Measurements from ENCODE around the gene ZCCHC24. TPM values are rescaled to one million over a fixed set of nuclear protein-coding genes. Genes with fewer than 3 reads are reported as not detected.

Gene ZCCHC24
- total and polyA plus RNA-seq, 11 donors: 18.7 to 122 (median 49.6) TPM

- TF ChIP-seq POLR2A (IDR thresholded peaks at IDR 0.05): no peak
- TF ChIP-seq CTCF (IDR thresholded peaks at IDR 0.05): no peak
- Histone ChIP-seq H3K9me3 (no peaks in the 10 kb centered on the region), H3K4me3 (no peak overlapping the region), H3K4me1 (peaks cover 0 to 88% (median 66%) of the 10 kb centered on the region in 12 donors), H3K27me3 (no peaks in the 10 kb centered on the region), H3K36me3 (peaks cover 0 to 5% (median 0%) of the 10 kb centered on the region in 9 donors), H3K27ac (peak overlapping the region in 5 of 12 donors; percentile 15 to 97 (median 47))
- WGBS, 4 donors: 58 to 78% (median 73%) methylated on average over 5 to 13 of the region's 13 CpGs
- DNase-seq (peak in 4 of 5 donors; percentile 17 to 53 (median 30)), ATAC-seq (no peak)
- intact Hi-C loops (cut with DNase I): loop anchor here in 2 of 10 donors (5.0 kb wide), 1 partner anchor 35 kb away; no protein-coding TSS in a partner anchor
Observed at GRCh38 chr10:79406683-79407422, 38.6 kb downstream of the ZCCHC24 start.

GRCh38 chr10:79405995-79406515, 39.4 kb downstream of the ZCCHC24 start:
- no peaks in the 10 kb centered on the region for H3K9me3 ChIP-seq
- 62 to 78% (median 69%) methylated on average over 8 of the region's 8 CpGs for WGBS, 4 donors
- no peak overlapping the region for H3K4me3 ChIP-seq
- no peaks in the 10 kb centered on the region for H3K27me3 ChIP-seq
- ATAC-seq (no peak), DNase-seq (peak in 1 of 5 donors; percentile 14)
- TF ChIP-seq CTCF (IDR thresholded peaks at IDR 0.05) (no peak), POLR2A (IDR thresholded peaks at IDR 0.05) (no peak)
- H3K4me1 ChIP-seq: peaks cover 0 to 96% (median 74%) of the 10 kb centered on the region in 12 donors
- intact Hi-C loops (cut with DNase I): loop anchor here in 5 of 10 donors (2.0 to 5.0 kb wide), 2 partner anchors 36 to 39 kb away; partner anchors contain the start of gene ZCCHC24 (in 3 of the 5)
- H3K36me3 ChIP-seq: peaks cover 0 to 5% (median 0%) of the 10 kb centered on the region in 9 donors
- peak overlapping the region in 10 of 12 donors; percentile 43 to 97 (median 88) for H3K27ac ChIP-seq

- DNase-seq (peak in 3 of 5 donors; percentile 35 to 61 (median 50)), ATAC-seq (no peak)
- Histone ChIP-seq H3K36me3 (peaks cover 0 to 5% (median 0%) of the 10 kb centered on the region in 9 donors), H3K27ac (peak overlapping the region in 10 of 12 donors; percentile 43 to 97 (median 88)), H3K4me1 (peaks cover 0 to 100% (median 79%) of the 10 kb centered on the region in 12 donors), H3K4me3 (no peak overlapping the region), H3K9me3 (no peaks in the 10 kb centered on the region), H3K27me3 (no peaks in the 10 kb centered on the region)
- intact Hi-C loops (cut with DNase I): loop anchor here in 5 of 10 donors (2.0 to 5.0 kb wide), 2 partner anchors 37 to 39 kb away; partner anchors contain the start of gene ZCCHC24 (in 3 of the 5)
- TF ChIP-seq POLR2A (IDR thresholded peaks at IDR 0.05) (no peak), CTCF (IDR thresholded peaks at IDR 0.05) (no peak)
- WGBS, 4 donors: 54 to 64% (median 63%) methylated on average over 12 to 13 of the region's 13 CpGs
Observed at GRCh38 chr10:79405221-79405994, 40.0 kb downstream of the ZCCHC24 start.
